Fibroblast of villous mesenchyme (primary cell): ENCODE results near the gene EHBP1. TPM values are rescaled to one million over a fixed set of nuclear protein-coding genes. Genes with fewer than 3 reads are reported as not detected.
A peak's percentile ranks its signal among the peaks of the same experiment; 100 is the strongest.
"Not testable (repeated sequence)": the region's sequence is repeated elsewhere in the genome, so short reads cannot be mapped to it uniquely, and the experiment has no call there.

Experiments
- DNase-seq: peaks from one replicate; pipeline ENCODE4 v3.0.0-alpha.2; 2010; ENCODE audit warnings: low read depth
- H3K4me3 ChIP-seq: 2 replicates; pipeline ENCODE4 v1.5.1; 2011; ENCODE audit warnings: low read depth, mild to moderate bottlenecking, low read length
- CTCF ChIP-seq: IDR thresholded peaks from 2 replicates; pipeline ENCODE4 v1.5.1; 2012; ENCODE audit warnings: low read depth, mild to moderate bottlenecking, low read length; ENCODE audit not compliant: insufficient read depth
- total RNA-seq: library from RNA; depleted of rRNA; stranded (reverse); fragments of >200 nt; gene quantifications from 2 replicates; pipeline ENCODE4 v1.2.3, GENCODE V29; 2012

The EHBP1 gene
- total RNA-seq, 1 donor: 140 TPM

- DNase-seq: no peak
- H3K4me3 ChIP-seq: no peak overlapping the region
- no peak for TF ChIP-seq CTCF
Observed at GRCh38 chr2:62747169-62747568, 41.7 kb downstream of the EHBP1 start.

- TF ChIP-seq CTCF: no peak
- H3K4me3 ChIP-seq: no peak overlapping the region
- DNase-seq: no peak
Observed at GRCh38 chr2:62747876-62748275, 42.4 kb downstream of the EHBP1 start.

GRCh38 chr2:62749111-62749510 is 43.6 kb downstream of the EHBP1 start:
- not testable (repeated sequence) for DNase-seq

GRCh38 chr2:62757029-62757428 is 51.5 kb downstream of the EHBP1 start:
- no peak for DNase-seq
- no peak for TF ChIP-seq CTCF
- no peak overlapping the region for H3K4me3 ChIP-seq

More at GRCh38 chr2:62749111-62749510, 43.6 kb downstream of the EHBP1 start:
- not testable (repeated sequence) for H3K4me3 ChIP-seq

GRCh38 chr2:62760026-62760425 is 54.5 kb downstream of the EHBP1 start:
- DNase-seq: no peak
- H3K4me3 ChIP-seq: no peak overlapping the region
- no peak for TF ChIP-seq CTCF

- no peak overlapping the region for H3K4me3 ChIP-seq
- peak; percentile 20 for DNase-seq
- no peak for TF ChIP-seq CTCF
Observed at GRCh38 chr2:62760555-62760954, 55.0 kb downstream of the EHBP1 start.

GRCh38 chr2:62765619-62766376 is 60.3 kb downstream of the EHBP1 start:
- H3K4me3 ChIP-seq: no peak overlapping the region
- peak; percentile 20 for DNase-seq
- no peak for TF ChIP-seq CTCF
